GM21515 (cell line): ENCODE results near the gene TTC39A.
A peak's percentile ranks its signal among the peaks of the same experiment; 100 is the strongest.

ENCODE experiments used
- ATAC-seq: cut with Tn5 transposase; IDR thresholded peaks from one replicate; pipeline ENCODE4 v1.9.1; 2021; ENCODE audit not compliant: unreplicated experiment

TTC39A gene

GRCh38 chr1:51316113-51316845, 14.1 kb downstream of the TTC39A start:
- no peak for ATAC-seq

- no peak for ATAC-seq
Observed at GRCh38 chr1:51314974-51315373, 15.4 kb downstream of the TTC39A start.

- no peak for ATAC-seq
Observed at GRCh38 chr1:51313961-51314777, 16.2 kb downstream of the TTC39A start.

GRCh38 chr1:51313268-51313852, 17.0 kb downstream of the TTC39A start:
- ATAC-seq = no peak

GRCh38 chr1:51312718-51313117, 17.6 kb downstream of the TTC39A start:
- ATAC-seq = no peak

GRCh38 chr1:51311826-51312225, 18.5 kb downstream of the TTC39A start:
- no peak for ATAC-seq

- no peak for ATAC-seq
Observed at GRCh38 chr1:51310871-51311613, 19.3 kb downstream of the TTC39A start.

- ATAC-seq = no peak
Observed at GRCh38 chr1:51309291-51309690, 21.1 kb downstream of the TTC39A start.

- ATAC-seq = no peak
Observed at GRCh38 chr1:51308636-51309035, 21.7 kb downstream of the TTC39A start.

GRCh38 chr1:51306950-51307349, 23.4 kb downstream of the TTC39A start:
- no peak for ATAC-seq

GRCh38 chr1:51305371-51305823, 25.0 kb downstream of the TTC39A start:
- no peak for ATAC-seq

GRCh38 chr1:51304360-51304759, 26.0 kb downstream of the TTC39A start:
- ATAC-seq = no peak

GRCh38 chr1:51303751-51304251, 26.6 kb downstream of the TTC39A start:
- no peak for ATAC-seq

- no peak for ATAC-seq
Observed at GRCh38 chr1:51303315-51303714, 27.0 kb downstream of the TTC39A start.

- ATAC-seq = no peak
Observed at GRCh38 chr1:51302746-51303145, 27.6 kb downstream of the TTC39A start.

- ATAC-seq = no peak
Observed at GRCh38 chr1:51302270-51302669, 28.1 kb downstream of the TTC39A start.

- ATAC-seq = no peak
Observed at GRCh38 chr1:51301844-51302162, 28.6 kb downstream of the TTC39A start.

- ATAC-seq = peak; percentile 35
Observed at GRCh38 chr1:51301152-51301843, 29.1 kb downstream of the TTC39A start.

- ATAC-seq = no peak
Observed at GRCh38 chr1:51299981-51300670, 30.2 kb downstream of the TTC39A start.
